Measurements from ENCODE around the gene PTPRT.

- no peak for TF ChIP-seq ZBTB8A (tag by site-specific recombination; IDR thresholded peaks at IDR 0.05)
- no peak for TF ChIP-seq ATF2 (tag by site-specific recombination; IDR thresholded peaks at IDR 0.05; ENCODE audit: low read depth)
- no peak for TF ChIP-seq ZNF830 (tag by site-specific recombination; IDR thresholded peaks at IDR 0.05; ENCODE audit: low read depth)
- no peak for TF ChIP-seq CTCF (tag by site-specific recombination; IDR thresholded peaks at IDR 0.05)
- no peak for TF ChIP-seq ELK4 (IDR thresholded peaks at IDR 0.05; ENCODE audit: borderline replicate concordance, low read depth, low read length)
- no peak for TF ChIP-seq PBX3 (CRISPR knock-in tag; IDR thresholded peaks at IDR 0.05)
- TF ChIP-seq SP3 (tag by site-specific recombination; IDR thresholded peaks at IDR 0.05): no peak
- no peak for TF ChIP-seq RBAK (tag by site-specific recombination; IDR thresholded peaks at IDR 0.05)
- no peak for TF ChIP-seq YY1 (tag by site-specific recombination; IDR thresholded peaks at IDR 0.05)
Observed at GRCh38 chr20:42846784-42847490, 342.8 kb downstream of the PTPRT start.
